Activated CD4-positive, alpha-beta memory T cell treated with anti-CD3 and anti-CD28 coated beads, Interleukin-2, amount 10 ng/mL, durations not matched to agents 7 days and 5 days (primary cell): Measurements from ENCODE around the gene SF3B2. TPM values are rescaled to one million over a fixed set of nuclear protein-coding genes. Genes with fewer than 3 reads are reported as not detected.
A peak's percentile ranks its signal among the peaks of the same experiment; 100 is the strongest.
"Not testable (repeated sequence)": the region's sequence is repeated elsewhere in the genome, so short reads cannot be mapped to it uniquely, and the experiment has no call there.

Source experiments
- CTCF ChIA-PET: fragments of 350-600 bp; sonication (Branson Sonifier 250); formaldehyde crosslinking; loops from one replicate; lab custom pipeline; 2021; ENCODE audit warnings: antibody characterized with exemption, inconsistent platforms; lab: Charles Lee
- POLR2A ChIA-PET: fragments of 350-600 bp; sonication (Branson Sonifier 250); formaldehyde crosslinking; loops from one replicate; lab custom pipeline; 2021; ENCODE audit warnings: antibody characterized with exemption; lab: Charles Lee
- DNase-seq: peaks from one replicate; pipeline ENCODE4 v3.0.0-alpha.2; 2020
- H3K27ac Mint-ChIP-seq: one replicate; pipeline ENCODE4 v1.8.0; 2021; ENCODE audit warnings: mild to moderate bottlenecking, mixed read lengths
- H3K27me3 Mint-ChIP-seq: one replicate; pipeline ENCODE4 v1.8.0; 2021; ENCODE audit warnings: mixed read lengths
- H3K36me3 Mint-ChIP-seq: one replicate; pipeline ENCODE4 v1.8.0; 2021; ENCODE audit warnings: low read depth, mixed read lengths
- H3K4me1 Mint-ChIP-seq: one replicate; pipeline ENCODE4 v1.8.0; 2021; ENCODE audit warnings: mixed read lengths
- H3K4me3 Mint-ChIP-seq: one replicate; pipeline ENCODE4 v1.8.0; 2021; ENCODE audit warnings: mild to moderate bottlenecking, mixed read lengths
- H3K9me3 Mint-ChIP-seq: one replicate; pipeline ENCODE4 v1.8.0; 2021; ENCODE audit warnings: mixed read lengths
- total RNA-seq, 2 experiments: library from RNA; stranded (reverse); gene quantifications; one replicate each; pipeline ENCODE4 v1.2.3, GENCODE V29; 2021

The SF3B2 gene
- total RNA-seq, 2 experiments from 2014 or later, result 230 to 241 TPM

- no peak overlapping the region for H3K4me3 Mint-ChIP-seq
- peaks cover 65% of the 10 kb centered on the region for H3K4me1 Mint-ChIP-seq
- no peaks in the 10 kb centered on the region for H3K9me3 Mint-ChIP-seq
- POLR2A ChIA-PET, result interaction anchor here (1.9 to 3.0 kb wide), 3 partner anchors 9 to 36 kb away, joined by 6 to 17 read pairs (median 7); no protein-coding TSS in a partner anchor
- H3K36me3 Mint-ChIP-seq, result peaks cover 29% of the 10 kb centered on the region
- peak overlapping the region; percentile 48 for H3K27ac Mint-ChIP-seq
- CTCF ChIA-PET, result interaction anchor here (1.6 to 3.1 kb wide), 2 partner anchors 9 to 26 kb away, joined by 3 to 9 read pairs; no protein-coding TSS in a partner anchor
- peak; percentile 25 for DNase-seq
- H3K27me3 Mint-ChIP-seq, result no peaks in the 10 kb centered on the region
Observed at GRCh38 chr11:66106786-66107599, 54.8 kb downstream of the SF3B2 start.

GRCh38 chr11:66107600-66108510 is 55.7 kb downstream of the SF3B2 start:
- H3K27ac Mint-ChIP-seq, result peak overlapping the region; percentile 48
- peaks cover 72% of the 10 kb centered on the region for H3K4me1 Mint-ChIP-seq
- POLR2A ChIA-PET, result interaction anchor here (1.9 to 3.0 kb wide), 3 partner anchors 8 to 37 kb away, joined by 6 to 17 read pairs (median 7); no protein-coding TSS in a partner anchor
- CTCF ChIA-PET, result interaction anchor here (0.6 to 3.1 kb wide), 3 partner anchors 8 to 84 kb away, joined by 3 to 9 read pairs (median 3); no protein-coding TSS in a partner anchor
- no peaks in the 10 kb centered on the region for H3K9me3 Mint-ChIP-seq
- H3K36me3 Mint-ChIP-seq, result peaks cover 31% of the 10 kb centered on the region
- H3K27me3 Mint-ChIP-seq, result no peaks in the 10 kb centered on the region
- H3K4me3 Mint-ChIP-seq, result no peak overlapping the region
- DNase-seq, result no peak

GRCh38 chr11:66109294-66109693 is 57.1 kb downstream of the SF3B2 start:
- Mint-ChIP-seq H3K27ac (no peak overlapping the region), H3K4me3 (no peak overlapping the region), H3K9me3 (no peaks in the 10 kb centered on the region), H3K4me1 (peaks cover 77% of the 10 kb centered on the region), H3K27me3 (no peaks in the 10 kb centered on the region), H3K36me3 (peaks cover 22% of the 10 kb centered on the region)
- ChIA-PET POLR2A (interaction anchor here (0.6 to 2.0 kb wide), 2 partner anchors 38 to 116 kb away, joined by 3 to 6 read pairs; no protein-coding TSS in a partner anchor), CTCF (no interaction called here)
- DNase-seq, result no peak

GRCh38 chr11:66111158-66111557 is 59.0 kb downstream of the SF3B2 start:
- Mint-ChIP-seq H3K9me3 (no peaks in the 10 kb centered on the region), H3K4me1 (peaks cover 78% of the 10 kb centered on the region), H3K27me3 (no peaks in the 10 kb centered on the region), H3K4me3 (no peak overlapping the region), H3K27ac (no peak overlapping the region), H3K36me3 (peaks cover 16% of the 10 kb centered on the region)
- ChIA-PET POLR2A (interaction anchor here (1.1 to 1.4 kb wide), 2 partner anchors 16 to 29 kb away, joined by 4 read pairs; no protein-coding TSS in a partner anchor), CTCF (interaction anchor here (1.2 to 1.4 kb wide), 2 partner anchors 8 to 42 kb away, joined by 3 to 4 read pairs; no protein-coding TSS in a partner anchor)
- no peak for DNase-seq

GRCh38 chr11:66112041-66112491 is 59.9 kb downstream of the SF3B2 start:
- no peaks in the 10 kb centered on the region for H3K27me3 Mint-ChIP-seq
- no peak overlapping the region for H3K4me3 Mint-ChIP-seq
- ChIA-PET CTCF (no interaction called here), POLR2A (interaction anchor here (1.4 kb wide), 1 partner anchor 30 kb away, joined by 4 read pairs; no protein-coding TSS in a partner anchor)
- DNase-seq, result no peak
- no peak overlapping the region for H3K27ac Mint-ChIP-seq
- peaks cover 82% of the 10 kb centered on the region for H3K4me1 Mint-ChIP-seq
- no peaks in the 10 kb centered on the region for H3K9me3 Mint-ChIP-seq
- H3K36me3 Mint-ChIP-seq, result peaks cover 11% of the 10 kb centered on the region

GRCh38 chr11:66112601-66113499 is 60.7 kb downstream of the SF3B2 start:
- Mint-ChIP-seq H3K27me3 (no peaks in the 10 kb centered on the region), H3K27ac (peak overlapping the region; percentile 74), H3K9me3 (no peaks in the 10 kb centered on the region), H3K4me3 (no peak overlapping the region), H3K36me3 (peaks cover 6% of the 10 kb centered on the region), H3K4me1 (peaks cover 82% of the 10 kb centered on the region)
- CTCF ChIA-PET, result no interaction called here
- POLR2A ChIA-PET, result interaction anchor here (0.5 to 4.1 kb wide), 5 partner anchors 12 to 45 kb away, joined by 3 to 44 read pairs (median 6); no protein-coding TSS in a partner anchor
- no peak for DNase-seq

GRCh38 chr11:66114957-66115356 is 62.8 kb downstream of the SF3B2 start:
- CTCF ChIA-PET, result interaction anchor here (0.6 to 3.8 kb wide), 10 partner anchors 8 to 231 kb away, joined by 3 to 27 read pairs (median 6); partner anchors contain the start of genes PACS1 and SF3B2
- H3K4me1 Mint-ChIP-seq, result peaks cover 75% of the 10 kb centered on the region
- H3K4me3 Mint-ChIP-seq, result peak overlapping the region; percentile 52
- H3K27ac Mint-ChIP-seq, result peak overlapping the region; percentile 82
- POLR2A ChIA-PET, result interaction anchor here (1.4 to 4.2 kb wide), 7 partner anchors 8 to 62 kb away, joined by 4 to 44 read pairs (median 18); partner anchors contain the start of genes PACS1 and SF3B2
- H3K9me3 Mint-ChIP-seq, H3K27me3 Mint-ChIP-seq, H3K36me3 Mint-ChIP-seq, DNase-seq: not testable (repeated sequence)

- peaks cover 76% of the 10 kb centered on the region for H3K4me1 Mint-ChIP-seq
- no peaks in the 10 kb centered on the region for H3K9me3 Mint-ChIP-seq
- DNase-seq, result peak; percentile 21
- ChIA-PET POLR2A (interaction anchor here (1.0 to 4.2 kb wide), 9 partner anchors 9 to 153 kb away, joined by 4 to 44 read pairs (median 17); partner anchors contain the start of genes PACS1, RAB1B and SF3B2), CTCF (interaction anchor here (0.6 to 3.8 kb wide), 14 partner anchors 9 to 231 kb away, joined by 3 to 27 read pairs (median 4); partner anchors contain the start of genes FIBP, PACS1 and SF3B2)
- H3K27me3 Mint-ChIP-seq, result no peaks in the 10 kb centered on the region
- H3K27ac Mint-ChIP-seq, result peak overlapping the region; percentile 82
- peak overlapping the region; percentile 52 for H3K4me3 Mint-ChIP-seq
- H3K36me3 Mint-ChIP-seq, result peaks cover 4% of the 10 kb centered on the region
Observed at GRCh38 chr11:66115638-66116301, 63.6 kb downstream of the SF3B2 start.

- DNase-seq, result peak; percentile 23
- H3K4me1 Mint-ChIP-seq, result peaks cover 75% of the 10 kb centered on the region
- H3K4me3 Mint-ChIP-seq, result peak overlapping the region; percentile 52
- H3K9me3 Mint-ChIP-seq, result no peaks in the 10 kb centered on the region
- ChIA-PET CTCF (interaction anchor here (0.8 to 3.8 kb wide), 10 partner anchors 9 to 228 kb away, joined by 3 to 27 read pairs (median 7); partner anchors contain the start of genes FIBP and PACS1), POLR2A (interaction anchor here (1.0 to 4.2 kb wide), 8 partner anchors 10 to 152 kb away, joined by 4 to 44 read pairs (median 15); partner anchors contain the start of genes RAB1B and SF3B2)
- H3K27me3 Mint-ChIP-seq, result no peaks in the 10 kb centered on the region
- H3K36me3 Mint-ChIP-seq, result peaks cover 4% of the 10 kb centered on the region
- H3K27ac Mint-ChIP-seq, result peak overlapping the region; percentile 82
Observed at GRCh38 chr11:66116576-66117361, 64.6 kb downstream of the SF3B2 start.

GRCh38 chr11:66118847-66119246 is 66.7 kb downstream of the SF3B2 start:
- H3K9me3 Mint-ChIP-seq, result no peaks in the 10 kb centered on the region
- H3K36me3 Mint-ChIP-seq, result no peaks in the 10 kb centered on the region
- peaks cover 60% of the 10 kb centered on the region for H3K4me1 Mint-ChIP-seq
- H3K27me3 Mint-ChIP-seq, result no peaks in the 10 kb centered on the region
- POLR2A ChIA-PET, result interaction anchor here (1.3 to 4.2 kb wide), 5 partner anchors 8 to 67 kb away, joined by 4 to 25 read pairs (median 6); partner anchors contain the start of gene SF3B2
- no peak overlapping the region for H3K4me3 Mint-ChIP-seq
- no peak for DNase-seq
- no peak overlapping the region for H3K27ac Mint-ChIP-seq
- CTCF ChIA-PET, result interaction anchor here (0.6 to 1.5 kb wide), 6 partner anchors 8 to 358 kb away, joined by 3 to 4 read pairs (median 3); no protein-coding TSS in a partner anchor
